Endothelial cell (in vitro differentiated cells): Measurements from ENCODE around the gene AQP10. TPM values are rescaled to one million over a fixed set of nuclear protein-coding genes. Genes with fewer than 3 reads are reported as not detected.

Experiments
- DNase-seq: peaks from one replicate; pipeline ENCODE4 v3.0.0; 2021; ENCODE audit warnings: low spot score
- H3K27ac Mint-ChIP-seq: one replicate; pipeline ENCODE4 v1.8.0; 2021; ENCODE audit warnings: mixed read lengths, inconsistent platforms; ENCODE audit not compliant: unreplicated experiment
- H3K27me3 Mint-ChIP-seq: one replicate; pipeline ENCODE4 v1.8.0; 2021; ENCODE audit warnings: mild to moderate bottlenecking, moderate library complexity, mixed read lengths, inconsistent platforms; ENCODE audit not compliant: unreplicated experiment
- H3K36me3 Mint-ChIP-seq: one replicate; pipeline ENCODE4 v1.8.0; 2021; ENCODE audit warnings: mild to moderate bottlenecking, low read depth, mixed read lengths, inconsistent platforms; ENCODE audit not compliant: unreplicated experiment
- H3K4me1 Mint-ChIP-seq: one replicate; pipeline ENCODE4 v1.8.0; 2021; ENCODE audit warnings: mild to moderate bottlenecking, mixed read lengths, inconsistent platforms; ENCODE audit not compliant: unreplicated experiment
- H3K4me3 Mint-ChIP-seq: one replicate; pipeline ENCODE4 v1.8.0; 2021; ENCODE audit warnings: mild to moderate bottlenecking, mixed read lengths, inconsistent platforms; ENCODE audit not compliant: unreplicated experiment
- H3K9me3 Mint-ChIP-seq: one replicate; pipeline ENCODE4 v1.8.0; 2021; ENCODE audit warnings: mixed read lengths, inconsistent platforms; ENCODE audit not compliant: unreplicated experiment
- total RNA-seq: library from RNA; stranded (reverse); fragmentation: NEBNext Ultra II Directional; extraction: Animal tissue kit (Norgen Biotek cat#: 25700); gene quantifications from one replicate; pipeline ENCODE4 v1.2.1, GENCODE V29; 2021; ENCODE audit not compliant: unreplicated experiment
- TF ChIP-seq, protein P1 (sequence below): fragments of 200-600 bp; sonication (generic); IDR thresholded peaks from one replicate; pipeline ENCODE4 v1.5.0; 2021; ENCODE audit warnings: antibody characterized with exemption; ENCODE audit not compliant: unreplicated experiment

The AQP10 gene
- total RNA-seq, 1 donor from 2014 or later: not detected

DNA sequence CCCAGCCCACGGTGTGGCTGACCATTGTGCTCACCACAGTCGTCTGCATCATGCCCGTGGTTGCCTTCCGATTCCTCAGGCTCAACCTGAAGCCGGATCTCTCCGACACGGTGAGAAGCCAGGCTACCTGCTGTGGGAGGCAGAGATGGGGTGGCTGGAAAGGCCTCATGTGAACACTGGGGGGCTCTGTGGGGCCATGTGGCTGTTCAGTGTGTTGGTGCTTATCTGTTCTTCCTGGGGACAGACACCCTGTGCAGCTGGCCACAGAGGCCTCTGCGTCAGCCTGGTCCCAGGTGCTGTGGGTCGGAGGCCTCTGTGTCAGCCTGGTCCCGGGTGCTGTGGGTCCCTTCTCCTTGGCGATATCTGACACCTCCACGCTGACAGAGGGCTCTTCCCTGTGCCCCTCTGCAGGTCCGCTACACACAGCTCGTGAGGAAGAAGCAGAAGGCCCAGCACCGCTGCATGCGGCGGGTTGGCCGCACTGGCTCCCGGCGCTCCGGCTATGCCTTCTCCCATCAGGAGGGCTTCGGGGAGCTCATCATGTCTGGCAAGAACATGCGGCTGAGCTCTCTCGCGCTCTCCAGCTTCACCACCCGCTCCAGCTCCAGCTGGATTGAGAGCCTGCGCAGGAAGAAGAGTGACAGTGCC is 27.7 kb downstream of the AQP10 start:
- Mint-ChIP-seq H3K27me3 (peaks cover 12% of the 10 kb centered on the region), H3K9me3 (no peaks in the 10 kb centered on the region), H3K4me3 (no peak overlapping the region), H3K36me3 (peaks cover 46% of the 10 kb centered on the region), H3K27ac (no peak overlapping the region), H3K4me1 (peaks cover 33% of the 10 kb centered on the region)
- no peak for DNase-seq
- TF ChIP-seq, protein P1, sequence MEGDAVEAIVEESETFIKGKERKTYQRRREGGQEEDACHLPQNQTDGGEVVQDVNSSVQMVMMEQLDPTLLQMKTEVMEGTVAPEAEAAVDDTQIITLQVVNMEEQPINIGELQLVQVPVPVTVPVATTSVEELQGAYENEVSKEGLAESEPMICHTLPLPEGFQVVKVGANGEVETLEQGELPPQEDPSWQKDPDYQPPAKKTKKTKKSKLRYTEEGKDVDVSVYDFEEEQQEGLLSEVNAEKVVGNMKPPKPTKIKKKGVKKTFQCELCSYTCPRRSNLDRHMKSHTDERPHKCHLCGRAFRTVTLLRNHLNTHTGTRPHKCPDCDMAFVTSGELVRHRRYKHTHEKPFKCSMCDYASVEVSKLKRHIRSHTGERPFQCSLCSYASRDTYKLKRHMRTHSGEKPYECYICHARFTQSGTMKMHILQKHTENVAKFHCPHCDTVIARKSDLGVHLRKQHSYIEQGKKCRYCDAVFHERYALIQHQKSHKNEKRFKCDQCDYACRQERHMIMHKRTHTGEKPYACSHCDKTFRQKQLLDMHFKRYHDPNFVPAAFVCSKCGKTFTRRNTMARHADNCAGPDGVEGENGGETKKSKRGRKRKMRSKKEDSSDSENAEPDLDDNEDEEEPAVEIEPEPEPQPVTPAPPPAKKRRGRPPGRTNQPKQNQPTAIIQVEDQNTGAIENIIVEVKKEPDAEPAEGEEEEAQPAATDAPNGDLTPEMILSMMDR: no peak

DNA sequence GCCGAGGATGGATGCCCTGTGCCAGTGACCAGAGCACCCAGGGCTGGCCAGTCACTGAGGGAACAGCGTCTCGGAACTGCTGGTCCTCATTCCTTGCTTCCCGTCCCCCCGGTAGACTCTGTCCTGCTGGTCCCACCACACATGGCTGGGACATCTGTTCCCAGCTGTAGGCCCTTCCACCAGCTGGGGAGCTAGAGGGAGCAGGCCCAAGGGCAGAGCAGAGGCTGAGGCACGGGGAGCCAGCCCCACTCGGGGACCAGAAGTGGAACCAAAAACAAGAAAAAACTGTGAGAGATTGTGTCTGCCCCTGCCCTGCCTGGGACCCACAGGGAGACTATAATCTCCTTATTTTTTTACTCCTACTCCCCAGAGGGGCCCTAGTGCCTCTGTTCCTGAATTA is 28.2 kb downstream of the AQP10 start:
- no peak overlapping the region for H3K4me3 Mint-ChIP-seq
- no peak overlapping the region for H3K27ac Mint-ChIP-seq
- DNase-seq: no peak
- peaks cover 14% of the 10 kb centered on the region for H3K27me3 Mint-ChIP-seq
- peaks cover 40% of the 10 kb centered on the region for H3K36me3 Mint-ChIP-seq
- H3K4me1 Mint-ChIP-seq: peaks cover 37% of the 10 kb centered on the region
- TF ChIP-seq, protein P1: no peak
- H3K9me3 Mint-ChIP-seq: no peaks in the 10 kb centered on the region

DNA sequence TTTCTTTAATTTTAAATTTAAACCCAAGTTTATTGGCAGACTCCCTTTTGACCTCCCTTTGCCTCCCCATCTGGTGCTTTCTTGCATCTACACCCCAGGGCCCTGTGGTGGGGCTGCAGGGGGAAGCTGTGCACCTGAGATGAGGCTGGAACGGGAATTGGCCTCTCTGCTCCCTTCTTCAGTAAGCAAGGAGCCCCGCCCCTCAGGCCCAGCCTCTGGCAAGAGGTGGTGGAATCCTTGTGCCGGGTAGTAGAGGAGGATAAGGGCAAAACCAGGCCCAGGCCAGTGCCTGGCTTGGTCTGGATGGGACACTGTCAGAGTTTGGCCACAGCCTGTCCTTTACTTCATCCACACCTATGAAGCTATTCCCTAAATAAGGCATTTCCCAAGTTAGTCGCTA is 29.5 kb downstream of the AQP10 start:
- Mint-ChIP-seq H3K36me3 (peaks cover 31% of the 10 kb centered on the region), H3K27me3 (peaks cover 14% of the 10 kb centered on the region), H3K27ac (no peak overlapping the region), H3K4me3 (no peak overlapping the region), H3K4me1 (peaks cover 37% of the 10 kb centered on the region), H3K9me3 (no peaks in the 10 kb centered on the region)
- DNase-seq: no peak
- TF ChIP-seq, protein P1: no peak

DNA sequence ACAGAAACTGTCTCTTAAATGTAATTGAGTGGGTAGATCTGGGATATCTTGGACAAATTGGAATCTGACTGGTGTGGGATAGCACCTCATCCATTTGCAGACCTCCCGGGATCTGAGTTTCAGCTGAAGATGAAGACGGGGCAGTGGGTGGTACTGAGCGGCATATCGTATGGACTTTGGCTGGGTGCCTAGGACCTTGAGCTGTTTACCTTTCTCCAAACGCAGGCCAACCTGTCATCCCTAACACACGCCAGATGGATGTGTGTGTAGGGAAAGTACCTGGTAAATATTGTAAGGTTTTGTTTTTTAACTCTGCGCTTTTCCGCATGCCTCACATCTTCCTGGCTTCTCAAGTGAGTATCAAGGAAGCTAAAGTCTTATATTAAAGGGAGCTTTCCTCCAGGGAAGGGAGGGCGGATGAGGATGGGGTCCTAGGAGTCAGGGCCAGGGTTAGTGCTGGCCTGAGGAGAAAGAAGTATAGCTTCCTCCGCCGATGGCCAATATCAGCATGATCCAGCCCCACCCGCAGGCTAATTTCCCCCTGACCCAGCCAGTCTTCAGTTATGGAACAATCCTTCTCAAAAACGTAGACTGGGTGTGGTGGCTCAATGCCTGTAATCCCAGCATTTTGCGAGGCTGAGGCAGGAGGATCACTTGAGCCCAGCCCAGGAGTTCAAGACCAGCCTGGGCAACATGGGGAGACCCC is 30.6 kb downstream of the AQP10 start:
- Mint-ChIP-seq H3K36me3 (peaks cover 20% of the 10 kb centered on the region), H3K9me3 (no peaks in the 10 kb centered on the region), H3K4me1 (peaks cover 35% of the 10 kb centered on the region), H3K4me3 (no peak overlapping the region), H3K27me3 (peaks cover 12% of the 10 kb centered on the region), H3K27ac (no peak overlapping the region)
- TF ChIP-seq, protein P1: no peak
- no peak for DNase-seq

DNA sequence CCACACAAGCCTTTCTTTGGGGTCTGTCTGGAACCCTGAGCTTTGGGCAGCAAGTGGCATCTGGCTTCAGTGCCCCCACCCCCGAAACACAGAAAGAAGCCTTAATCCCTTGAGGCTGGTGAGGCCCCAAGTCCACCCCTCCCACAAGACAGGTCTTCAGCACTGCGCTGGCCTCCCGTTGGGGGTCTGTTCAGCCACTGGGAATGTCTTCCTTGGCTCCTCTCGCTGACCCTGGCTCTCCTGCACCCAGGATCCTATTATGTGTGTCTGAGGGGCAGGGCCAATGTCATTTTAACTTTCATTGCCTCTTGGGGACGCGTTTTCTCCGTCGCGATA is 31.3 kb downstream of the AQP10 start:
- Mint-ChIP-seq H3K4me3 (no peak overlapping the region), H3K4me1 (peaks cover 31% of the 10 kb centered on the region), H3K9me3 (no peaks in the 10 kb centered on the region), H3K36me3 (peaks cover 14% of the 10 kb centered on the region), H3K27ac (no peak overlapping the region), H3K27me3 (peaks cover 12% of the 10 kb centered on the region)
- DNase-seq: no peak
- TF ChIP-seq, protein P1: no peak
